WTC11 (cell line): ENCODE measurements around the gene CCR2. TPM values are rescaled to one million over a fixed set of nuclear protein-coding genes. Genes with fewer than 3 reads are reported as not detected.

Experiments used
- ATAC-seq: fragments of 200-7000 bp; cut with Tn5 transposase; 2 replicates; pipeline ENCODE4 v1.10.0; 2021; ENCODE audit warnings: mild to moderate bottlenecking, moderate library complexity
- CTCF ChIA-PET: fragments of 300-600 bp; sonication (Branson Sonifier 250); formaldehyde crosslinking; loops from one replicate; lab custom pipeline; 2021; ENCODE audit warnings: antibody characterized with exemption; lab: Charles Lee
- POLR2A ChIA-PET: fragments of 350-600 bp; sonication (Branson Sonifier 250); formaldehyde crosslinking; loops from one replicate; lab custom pipeline; 2021; ENCODE audit warnings: antibody characterized with exemption; lab: Charles Lee
- DNase-seq: peaks from one replicate; pipeline ENCODE4 v3.0.0; 2021; ENCODE audit warnings: low spot score
- H3K27ac Mint-ChIP-seq: 2 replicates; pipeline ENCODE4 v1.8.0; 2021; ENCODE audit warnings: mixed read lengths
- H3K27me3 Mint-ChIP-seq: 2 replicates; pipeline ENCODE4 v1.8.0; 2021; ENCODE audit warnings: low read depth, mild to moderate bottlenecking, moderate library complexity, mixed read lengths
- H3K36me3 Mint-ChIP-seq: 2 replicates; pipeline ENCODE4 v1.8.0; 2021; ENCODE audit warnings: mixed read lengths
- H3K4me1 Mint-ChIP-seq: 2 replicates; pipeline ENCODE4 v1.8.0; 2022; ENCODE audit warnings: mixed read lengths
- H3K4me3 Mint-ChIP-seq: 2 replicates; pipeline ENCODE4 v1.8.0; 2021; ENCODE audit warnings: mild to moderate bottlenecking, moderate library complexity, mixed read lengths
- H3K9me3 Mint-ChIP-seq: 2 replicates; pipeline ENCODE4 v1.8.0; 2021; ENCODE audit warnings: mixed read lengths
- ELF4 ChIP-seq: sonication (generic); formaldehyde crosslinking; IDR thresholded peaks from 2 replicates; pipeline ENCODE4 v1.8.1; 2022; ENCODE audit warnings: low read depth, mild to moderate bottlenecking, moderate library complexity, missing genetic modification reagents
- ESRRA ChIP-seq: sonication (generic); formaldehyde crosslinking; IDR thresholded peaks from 2 replicates; pipeline ENCODE4 v1.8.1; 2022; ENCODE audit warnings: mild to moderate bottlenecking, missing genetic modification reagents, borderline replicate concordance
- FOXP1 ChIP-seq: sonication (generic); formaldehyde crosslinking; IDR thresholded peaks from 2 replicates; pipeline ENCODE4 v1.8.0; 2022; ENCODE audit warnings: missing genetic modification reagents, mild to moderate bottlenecking, moderate library complexity, borderline replicate concordance
- GTF2I ChIP-seq: fragments of 250-450 bp; sonication (Bioruptor Pico); conservative IDR thresholded peaks from 2 replicates; pipeline ENCODE4 v1.4.0; 2021; ENCODE audit warnings: mild to moderate bottlenecking
- IRF2 ChIP-seq: sonication (generic); formaldehyde crosslinking; IDR thresholded peaks from 2 replicates; pipeline ENCODE4 v1.8.0; 2022; ENCODE audit warnings: low read depth, missing genetic modification reagents, borderline replicate concordance
- KAT7 ChIP-seq: sonication (generic); formaldehyde crosslinking; IDR thresholded peaks from 2 replicates; pipeline ENCODE4 v1.8.1; 2023; ENCODE audit warnings: missing genetic modification reagents, mild to moderate bottlenecking, borderline replicate concordance
- MXD4 ChIP-seq: fragments of 250-450 bp; sonication (Bioruptor Pico); IDR thresholded peaks from 2 replicates; pipeline ENCODE4 v1.8.0; 2021; ENCODE audit warnings: mild to moderate bottlenecking, moderate library complexity, borderline replicate concordance
- NFE2L1 ChIP-seq: sonication (generic); formaldehyde crosslinking; IDR thresholded peaks from 2 replicates; pipeline ENCODE4 v1.8.1; 2023; ENCODE audit warnings: missing genetic modification reagents
- NR2C2 ChIP-seq: sonication (generic); formaldehyde crosslinking; IDR thresholded peaks from 2 replicates; pipeline ENCODE4 v1.8.0; 2022; ENCODE audit warnings: mild to moderate bottlenecking, missing genetic modification reagents
- RORB ChIP-seq: fragments of 250-450 bp; sonication (Bioruptor Pico); IDR thresholded peaks from 2 replicates; pipeline ENCODE4 v1.9.0; 2021; ENCODE audit warnings: mild to moderate bottlenecking
- SOX15 ChIP-seq: fragments of 250-450 bp; sonication (Bioruptor Pico); IDR thresholded peaks from 2 replicates; pipeline ENCODE4 v1.9.0; 2021; ENCODE audit warnings: mild to moderate bottlenecking
- SP1 ChIP-seq: sonication (generic); formaldehyde crosslinking; conservative IDR thresholded peaks from 2 replicates; pipeline ENCODE4 v1.8.1; 2022; ENCODE audit warnings: missing genetic modification reagents
- ZNF138 ChIP-seq: sonication (generic); formaldehyde crosslinking; conservative IDR thresholded peaks from 2 replicates; pipeline ENCODE4 v1.8.1; 2022; ENCODE audit warnings: mild to moderate bottlenecking, moderate library complexity, missing genetic modification reagents
- ZNF263 ChIP-seq: sonication (generic); formaldehyde crosslinking; IDR thresholded peaks from 2 replicates; pipeline ENCODE4 v1.8.1; 2022; ENCODE audit warnings: low read depth, mild to moderate bottlenecking, moderate library complexity, missing genetic modification reagents
- ZNF423 ChIP-seq: fragments of 250-450 bp; sonication (Bioruptor Pico); IDR thresholded peaks from 2 replicates; pipeline ENCODE4 v2.1.2; 2022; ENCODE audit warnings: mild to moderate bottlenecking, moderate library complexity
- total RNA-seq: library from RNA; stranded (reverse); gene quantifications from 3 replicates; pipeline ENCODE4 v1.2.3, GENCODE V29; 2021
- TF ChIP-seq, protein P1 (sequence below): sonication (generic); formaldehyde crosslinking; IDR thresholded peaks from 2 replicates; pipeline ENCODE4 v1.8.0; 2022; ENCODE audit warnings: mild to moderate bottlenecking, missing genetic modification reagents
- TF ChIP-seq, protein P2 (sequence below): fragments of 250-450 bp; sonication (Bioruptor Pico); IDR thresholded peaks from 2 replicates; pipeline ENCODE4 v1.9.0; 2021; ENCODE audit warnings: mild to moderate bottlenecking, borderline replicate concordance
- TF ChIP-seq, protein P3 (sequence below): sonication (generic); formaldehyde crosslinking; IDR thresholded peaks from 2 replicates; pipeline ENCODE4 v1.8.1; 2023; ENCODE audit warnings: mild to moderate bottlenecking, missing genetic modification reagents
- TF ChIP-seq, protein P4 (sequence below): sonication (generic); formaldehyde crosslinking; IDR thresholded peaks from 2 replicates; pipeline ENCODE4 v1.8.1; 2023; ENCODE audit warnings: mild to moderate bottlenecking, missing genetic modification reagents
- TF ChIP-seq, protein P5 (sequence below): sonication (generic); formaldehyde crosslinking; IDR thresholded peaks from 2 replicates; pipeline ENCODE4 v1.8.0; 2022; ENCODE audit warnings: mild to moderate bottlenecking, missing genetic modification reagents
- TF ChIP-seq, protein P6 (sequence below): sonication (generic); formaldehyde crosslinking; IDR thresholded peaks from 2 replicates; pipeline ENCODE4 v1.8.1; 2023; ENCODE audit warnings: mild to moderate bottlenecking, moderate library complexity, missing genetic modification reagents
- TF ChIP-seq, protein P7 (sequence below): fragments of 250-450 bp; sonication (Bioruptor Pico); IDR thresholded peaks from 2 replicates; pipeline ENCODE4 v1.9.0; 2021; ENCODE audit warnings: mild to moderate bottlenecking

The CCR2 gene
- total RNA-seq, 1 experiment from 2014 or later = not detected

DNA sequence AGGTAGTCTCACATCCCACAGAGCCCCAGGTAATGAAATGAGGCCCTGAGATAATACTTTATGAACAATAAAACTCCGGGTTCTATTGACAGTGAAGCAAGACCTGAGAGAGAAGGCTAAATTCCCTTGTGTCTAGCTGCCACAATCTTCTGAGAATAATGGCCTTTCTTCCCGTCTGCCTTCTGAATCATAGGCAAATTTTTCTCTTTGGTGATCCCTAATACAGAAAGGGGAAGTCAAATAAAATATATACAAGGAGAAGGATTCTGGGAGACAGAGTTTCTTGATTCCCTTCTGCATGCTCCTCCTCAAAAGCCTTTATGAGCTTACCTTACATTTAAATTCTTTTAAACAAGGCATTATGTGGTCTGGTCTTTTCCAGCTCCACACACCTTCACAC lies 29.9 kb upstream of the CCR2 start:
- Mint-ChIP-seq H3K27ac (no peak overlapping the region), H3K27me3 (peaks cover 22% of the 10 kb centered on the region), H3K4me3 (no peak overlapping the region), H3K9me3 (peaks cover 24% of the 10 kb centered on the region), H3K4me1 (no peaks in the 10 kb centered on the region), H3K36me3 (no peaks in the 10 kb centered on the region)
- no peak for ATAC-seq
- CTCF ChIA-PET = no interaction called here
- POLR2A ChIA-PET = no interaction called here
- TF ChIP-seq, protein P1, sequence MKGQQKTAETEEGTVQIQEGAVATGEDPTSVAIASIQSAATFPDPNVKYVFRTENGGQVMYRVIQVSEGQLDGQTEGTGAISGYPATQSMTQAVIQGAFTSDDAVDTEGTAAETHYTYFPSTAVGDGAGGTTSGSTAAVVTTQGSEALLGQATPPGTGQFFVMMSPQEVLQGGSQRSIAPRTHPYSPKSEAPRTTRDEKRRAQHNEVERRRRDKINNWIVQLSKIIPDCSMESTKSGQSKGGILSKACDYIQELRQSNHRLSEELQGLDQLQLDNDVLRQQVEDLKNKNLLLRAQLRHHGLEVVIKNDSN (CRISPR knock-in tag) = no peak
- TF ChIP-seq FOXP1 (CRISPR knock-in tag) (no peak), RORB (CRISPR knock-in tag) (no peak), SP1 (no peak), ELF4 (CRISPR knock-in tag) (no peak), IRF2 (CRISPR knock-in tag) (no peak), ESRRA (no peak), ZNF423 (CRISPR knock-in tag) (no peak), KAT7 (no peak), NFE2L1 (CRISPR knock-in tag) (no peak)
- TF ChIP-seq, protein P2, sequence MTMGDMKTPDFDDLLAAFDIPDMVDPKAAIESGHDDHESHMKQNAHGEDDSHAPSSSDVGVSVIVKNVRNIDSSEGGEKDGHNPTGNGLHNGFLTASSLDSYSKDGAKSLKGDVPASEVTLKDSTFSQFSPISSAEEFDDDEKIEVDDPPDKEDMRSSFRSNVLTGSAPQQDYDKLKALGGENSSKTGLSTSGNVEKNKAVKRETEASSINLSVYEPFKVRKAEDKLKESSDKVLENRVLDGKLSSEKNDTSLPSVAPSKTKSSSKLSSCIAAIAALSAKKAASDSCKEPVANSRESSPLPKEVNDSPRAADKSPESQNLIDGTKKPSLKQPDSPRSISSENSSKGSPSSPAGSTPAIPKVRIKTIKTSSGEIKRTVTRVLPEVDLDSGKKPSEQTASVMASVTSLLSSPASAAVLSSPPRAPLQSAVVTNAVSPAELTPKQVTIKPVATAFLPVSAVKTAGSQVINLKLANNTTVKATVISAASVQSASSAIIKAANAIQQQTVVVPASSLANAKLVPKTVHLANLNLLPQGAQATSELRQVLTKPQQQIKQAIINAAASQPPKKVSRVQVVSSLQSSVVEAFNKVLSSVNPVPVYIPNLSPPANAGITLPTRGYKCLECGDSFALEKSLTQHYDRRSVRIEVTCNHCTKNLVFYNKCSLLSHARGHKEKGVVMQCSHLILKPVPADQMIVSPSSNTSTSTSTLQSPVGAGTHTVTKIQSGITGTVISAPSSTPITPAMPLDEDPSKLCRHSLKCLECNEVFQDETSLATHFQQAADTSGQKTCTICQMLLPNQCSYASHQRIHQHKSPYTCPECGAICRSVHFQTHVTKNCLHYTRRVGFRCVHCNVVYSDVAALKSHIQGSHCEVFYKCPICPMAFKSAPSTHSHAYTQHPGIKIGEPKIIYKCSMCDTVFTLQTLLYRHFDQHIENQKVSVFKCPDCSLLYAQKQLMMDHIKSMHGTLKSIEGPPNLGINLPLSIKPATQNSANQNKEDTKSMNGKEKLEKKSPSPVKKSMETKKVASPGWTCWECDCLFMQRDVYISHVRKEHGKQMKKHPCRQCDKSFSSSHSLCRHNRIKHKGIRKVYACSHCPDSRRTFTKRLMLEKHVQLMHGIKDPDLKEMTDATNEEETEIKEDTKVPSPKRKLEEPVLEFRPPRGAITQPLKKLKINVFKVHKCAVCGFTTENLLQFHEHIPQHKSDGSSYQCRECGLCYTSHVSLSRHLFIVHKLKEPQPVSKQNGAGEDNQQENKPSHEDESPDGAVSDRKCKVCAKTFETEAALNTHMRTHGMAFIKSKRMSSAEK = no peak
- TF ChIP-seq, protein P3, sequence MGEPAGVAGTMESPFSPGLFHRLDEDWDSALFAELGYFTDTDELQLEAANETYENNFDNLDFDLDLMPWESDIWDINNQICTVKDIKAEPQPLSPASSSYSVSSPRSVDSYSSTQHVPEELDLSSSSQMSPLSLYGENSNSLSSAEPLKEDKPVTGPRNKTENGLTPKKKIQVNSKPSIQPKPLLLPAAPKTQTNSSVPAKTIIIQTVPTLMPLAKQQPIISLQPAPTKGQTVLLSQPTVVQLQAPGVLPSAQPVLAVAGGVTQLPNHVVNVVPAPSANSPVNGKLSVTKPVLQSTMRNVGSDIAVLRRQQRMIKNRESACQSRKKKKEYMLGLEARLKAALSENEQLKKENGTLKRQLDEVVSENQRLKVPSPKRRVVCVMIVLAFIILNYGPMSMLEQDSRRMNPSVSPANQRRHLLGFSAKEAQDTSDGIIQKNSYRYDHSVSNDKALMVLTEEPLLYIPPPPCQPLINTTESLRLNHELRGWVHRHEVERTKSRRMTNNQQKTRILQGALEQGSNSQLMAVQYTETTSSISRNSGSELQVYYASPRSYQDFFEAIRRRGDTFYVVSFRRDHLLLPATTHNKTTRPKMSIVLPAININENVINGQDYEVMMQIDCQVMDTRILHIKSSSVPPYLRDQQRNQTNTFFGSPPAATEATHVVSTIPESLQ (CRISPR knock-in tag) = no peak
- TF ChIP-seq, protein P4, sequence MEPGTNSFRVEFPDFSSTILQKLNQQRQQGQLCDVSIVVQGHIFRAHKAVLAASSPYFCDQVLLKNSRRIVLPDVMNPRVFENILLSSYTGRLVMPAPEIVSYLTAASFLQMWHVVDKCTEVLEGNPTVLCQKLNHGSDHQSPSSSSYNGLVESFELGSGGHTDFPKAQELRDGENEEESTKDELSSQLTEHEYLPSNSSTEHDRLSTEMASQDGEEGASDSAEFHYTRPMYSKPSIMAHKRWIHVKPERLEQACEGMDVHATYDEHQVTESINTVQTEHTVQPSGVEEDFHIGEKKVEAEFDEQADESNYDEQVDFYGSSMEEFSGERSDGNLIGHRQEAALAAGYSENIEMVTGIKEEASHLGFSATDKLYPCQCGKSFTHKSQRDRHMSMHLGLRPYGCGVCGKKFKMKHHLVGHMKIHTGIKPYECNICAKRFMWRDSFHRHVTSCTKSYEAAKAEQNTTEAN = no peak
- TF ChIP-seq, protein P5, sequence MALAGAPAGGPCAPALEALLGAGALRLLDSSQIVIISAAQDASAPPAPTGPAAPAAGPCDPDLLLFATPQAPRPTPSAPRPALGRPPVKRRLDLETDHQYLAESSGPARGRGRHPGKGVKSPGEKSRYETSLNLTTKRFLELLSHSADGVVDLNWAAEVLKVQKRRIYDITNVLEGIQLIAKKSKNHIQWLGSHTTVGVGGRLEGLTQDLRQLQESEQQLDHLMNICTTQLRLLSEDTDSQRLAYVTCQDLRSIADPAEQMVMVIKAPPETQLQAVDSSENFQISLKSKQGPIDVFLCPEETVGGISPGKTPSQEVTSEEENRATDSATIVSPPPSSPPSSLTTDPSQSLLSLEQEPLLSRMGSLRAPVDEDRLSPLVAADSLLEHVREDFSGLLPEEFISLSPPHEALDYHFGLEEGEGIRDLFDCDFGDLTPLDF = no peak
- no peak for DNase-seq

DNA sequence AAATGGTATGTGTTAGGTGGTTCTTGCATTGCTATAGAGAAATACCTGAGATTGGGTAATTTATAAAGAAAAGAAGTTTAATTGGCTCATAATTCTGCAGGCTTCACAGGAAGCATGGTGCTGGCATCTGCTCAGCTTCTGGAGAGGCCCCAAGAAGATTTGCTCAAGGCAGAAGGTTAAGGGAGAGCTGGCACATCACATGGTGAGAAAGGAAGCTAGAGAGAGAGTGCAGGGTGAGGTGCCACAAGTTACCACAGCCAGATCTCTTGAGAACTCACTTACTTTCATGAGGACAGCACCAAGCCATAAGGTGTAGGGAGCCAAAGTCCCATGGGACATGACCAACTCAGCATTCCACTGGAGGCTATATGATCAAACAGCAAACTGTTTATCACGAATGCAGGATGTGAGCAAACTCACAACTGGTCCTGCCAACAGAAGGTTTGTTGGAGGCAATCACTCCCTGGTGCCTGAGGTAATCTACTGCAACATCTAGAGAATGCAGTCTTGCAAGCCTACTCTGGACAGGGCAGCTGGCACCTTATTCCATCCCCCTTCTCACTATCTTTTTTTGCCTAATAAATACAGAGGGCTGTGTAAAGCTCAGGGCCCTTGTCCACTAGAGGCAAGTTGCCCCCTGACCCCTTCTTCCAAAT lies 28.1 kb upstream of the CCR2 start:
- ChIA-PET POLR2A (no interaction called here), CTCF (no interaction called here)
- no peak overlapping the region for H3K27ac Mint-ChIP-seq
- no peaks in the 10 kb centered on the region for H3K4me1 Mint-ChIP-seq
- peaks cover 8% of the 10 kb centered on the region for H3K9me3 Mint-ChIP-seq
- peaks cover 19% of the 10 kb centered on the region for H3K27me3 Mint-ChIP-seq
- ATAC-seq (no peak), DNase-seq (no peak)
- H3K36me3 Mint-ChIP-seq = no peaks in the 10 kb centered on the region
- H3K4me3 Mint-ChIP-seq = no peak overlapping the region
- TF ChIP-seq NFE2L1 (CRISPR knock-in tag) (no peak), ESRRA (no peak), GTF2I (CRISPR knock-in tag) (no peak), MXD4 (CRISPR knock-in tag) (no peak), ZNF138 (CRISPR knock-in tag) (no peak), ZNF263 (CRISPR knock-in tag) (no peak), NR2C2 (CRISPR knock-in tag) (no peak), SOX15 (CRISPR knock-in tag) (no peak)
- TF ChIP-seq, protein P6, sequence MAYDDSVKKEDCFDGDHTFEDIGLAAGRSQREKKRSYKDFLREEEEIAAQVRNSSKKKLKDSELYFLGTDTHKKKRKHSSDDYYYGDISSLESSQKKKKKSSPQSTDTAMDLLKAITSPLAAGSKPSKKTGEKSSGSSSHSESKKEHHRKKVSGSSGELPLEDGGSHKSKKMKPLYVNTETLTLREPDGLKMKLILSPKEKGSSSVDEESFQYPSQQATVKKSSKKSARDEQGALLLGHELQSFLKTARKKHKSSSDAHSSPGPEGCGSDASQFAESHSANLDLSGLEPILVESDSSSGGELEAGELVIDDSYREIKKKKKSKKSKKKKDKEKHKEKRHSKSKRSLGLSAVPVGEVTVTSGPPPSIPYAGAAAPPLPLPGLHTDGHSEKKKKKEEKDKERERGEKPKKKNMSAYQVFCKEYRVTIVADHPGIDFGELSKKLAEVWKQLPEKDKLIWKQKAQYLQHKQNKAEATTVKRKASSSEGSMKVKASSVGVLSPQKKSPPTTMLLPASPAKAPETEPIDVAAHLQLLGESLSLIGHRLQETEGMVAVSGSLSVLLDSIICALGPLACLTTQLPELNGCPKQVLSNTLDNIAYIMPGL = no peak
- TF ChIP-seq, protein P7, sequence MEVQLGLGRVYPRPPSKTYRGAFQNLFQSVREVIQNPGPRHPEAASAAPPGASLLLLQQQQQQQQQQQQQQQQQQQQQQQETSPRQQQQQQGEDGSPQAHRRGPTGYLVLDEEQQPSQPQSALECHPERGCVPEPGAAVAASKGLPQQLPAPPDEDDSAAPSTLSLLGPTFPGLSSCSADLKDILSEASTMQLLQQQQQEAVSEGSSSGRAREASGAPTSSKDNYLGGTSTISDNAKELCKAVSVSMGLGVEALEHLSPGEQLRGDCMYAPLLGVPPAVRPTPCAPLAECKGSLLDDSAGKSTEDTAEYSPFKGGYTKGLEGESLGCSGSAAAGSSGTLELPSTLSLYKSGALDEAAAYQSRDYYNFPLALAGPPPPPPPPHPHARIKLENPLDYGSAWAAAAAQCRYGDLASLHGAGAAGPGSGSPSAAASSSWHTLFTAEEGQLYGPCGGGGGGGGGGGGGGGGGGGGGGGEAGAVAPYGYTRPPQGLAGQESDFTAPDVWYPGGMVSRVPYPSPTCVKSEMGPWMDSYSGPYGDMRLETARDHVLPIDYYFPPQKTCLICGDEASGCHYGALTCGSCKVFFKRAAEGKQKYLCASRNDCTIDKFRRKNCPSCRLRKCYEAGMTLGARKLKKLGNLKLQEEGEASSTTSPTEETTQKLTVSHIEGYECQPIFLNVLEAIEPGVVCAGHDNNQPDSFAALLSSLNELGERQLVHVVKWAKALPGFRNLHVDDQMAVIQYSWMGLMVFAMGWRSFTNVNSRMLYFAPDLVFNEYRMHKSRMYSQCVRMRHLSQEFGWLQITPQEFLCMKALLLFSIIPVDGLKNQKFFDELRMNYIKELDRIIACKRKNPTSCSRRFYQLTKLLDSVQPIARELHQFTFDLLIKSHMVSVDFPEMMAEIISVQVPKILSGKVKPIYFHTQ = no peak
